ENCODE data around the gene TTLL5.

The TTLL5 gene

GRCh38 chr14:75926431-75927115 is 265.5 kb downstream of the TTLL5 start:
- DNase-seq = no peak

DNA sequence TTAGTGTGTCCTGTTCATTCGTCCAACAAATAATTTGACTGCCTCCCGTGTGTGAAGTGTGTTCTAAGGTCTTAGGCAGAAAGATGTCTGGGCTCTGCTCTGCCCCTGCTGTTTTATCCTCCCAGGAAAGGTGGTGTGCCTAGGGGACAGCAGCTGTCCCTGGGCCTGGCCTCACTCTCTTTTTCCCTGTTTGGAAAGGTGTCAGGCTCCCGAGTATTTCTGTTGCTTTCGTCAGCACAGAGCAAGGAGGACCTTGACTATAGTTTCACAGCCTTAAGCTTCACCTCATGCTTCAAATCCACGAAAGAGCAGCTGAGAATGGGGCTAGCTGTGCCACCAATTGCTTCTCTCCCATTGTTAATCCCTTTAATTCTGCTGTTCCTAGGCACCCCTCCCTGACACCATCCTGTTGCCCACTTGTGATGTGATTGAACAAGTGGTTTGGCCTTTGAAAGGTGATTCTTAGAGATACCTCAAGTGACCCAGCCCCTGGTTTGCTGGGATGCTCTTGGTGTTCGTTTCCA is 266.6 kb downstream of the TTLL5 start:
- DNase-seq = no peak

DNA sequence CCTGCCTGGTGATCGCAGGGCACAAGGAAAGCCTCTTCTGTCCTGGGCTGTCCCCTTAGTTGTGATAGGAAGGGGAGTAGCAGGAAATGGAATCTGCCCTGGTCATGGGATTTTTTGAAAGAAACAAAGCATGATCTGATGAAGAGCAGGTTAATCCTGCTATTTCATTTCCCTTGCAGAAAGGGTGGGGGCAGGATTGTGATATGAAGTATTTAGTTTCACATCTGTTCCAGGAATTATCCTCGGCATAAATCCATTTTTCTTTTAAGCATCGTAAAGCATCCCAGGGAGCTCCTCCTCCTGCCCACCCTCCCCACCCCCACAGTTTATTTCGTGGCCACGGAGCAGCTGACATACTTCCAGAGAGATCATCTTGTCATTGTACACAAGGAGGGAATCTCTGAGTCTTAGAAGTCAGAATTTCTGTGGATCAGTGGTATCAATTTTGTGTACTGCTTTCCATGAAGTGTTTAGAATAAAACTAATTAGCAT is 267.7 kb downstream of the TTLL5 start:
- DNase-seq = no peak

GRCh38 chr14:75933712-75934296 is 272.8 kb downstream of the TTLL5 start:
- DNase-seq = no peak

- DNase-seq = no peak
Measured at GRCh38 chr14:75934998-75935628, 274.1 kb downstream of the TTLL5 start.

DNA sequence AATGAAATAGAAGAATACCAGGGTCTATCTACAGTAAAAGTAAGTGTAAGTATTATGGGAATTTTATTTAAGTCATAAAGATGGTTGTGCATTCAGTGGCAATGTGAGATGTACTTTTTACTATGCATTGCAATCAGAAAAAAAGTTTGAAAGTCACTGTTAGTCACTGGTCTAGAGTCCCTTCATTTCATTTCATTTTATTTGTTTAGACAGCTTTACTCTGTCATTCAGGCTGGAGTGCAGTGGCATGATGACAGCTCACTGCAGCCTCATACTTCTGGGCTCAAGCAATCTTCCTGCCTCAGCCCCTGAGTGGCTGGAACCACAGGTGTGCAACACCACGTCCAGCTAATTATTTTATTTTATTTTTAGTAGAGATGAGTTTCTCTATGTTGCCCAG is 278.2 kb downstream of the TTLL5 start:
- no peak for DNase-seq

DNA sequence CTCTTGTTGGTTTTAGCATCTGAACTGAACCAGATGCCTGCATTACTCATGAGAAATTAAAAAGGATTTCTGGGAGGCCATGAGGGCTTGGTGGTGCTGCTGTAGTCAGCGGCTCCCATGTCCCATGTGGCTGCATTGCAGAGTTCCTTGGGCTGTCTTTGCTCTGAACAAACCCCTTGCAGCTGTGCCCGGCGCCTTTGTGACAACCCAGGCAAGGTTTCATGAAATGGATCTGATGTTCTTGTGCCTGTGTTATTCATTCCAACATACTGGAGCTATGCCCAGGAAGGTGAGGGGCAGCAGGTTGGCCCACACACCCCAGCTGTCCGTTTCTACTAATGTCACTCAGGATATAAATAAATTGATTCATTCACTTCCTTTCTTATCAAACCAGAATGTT is 280.0 kb downstream of the TTLL5 start:
- no peak for DNase-seq

- no peak for DNase-seq
Measured at GRCh38 chr14:75944607-75945241, 283.7 kb downstream of the TTLL5 start.

GRCh38 chr14:75946785-75947184 is 285.7 kb downstream of the TTLL5 start:
- no peak for DNase-seq

- no peak for DNase-seq
Measured at GRCh38 chr14:75952489-75952888, 291.4 kb downstream of the TTLL5 start.

DNA sequence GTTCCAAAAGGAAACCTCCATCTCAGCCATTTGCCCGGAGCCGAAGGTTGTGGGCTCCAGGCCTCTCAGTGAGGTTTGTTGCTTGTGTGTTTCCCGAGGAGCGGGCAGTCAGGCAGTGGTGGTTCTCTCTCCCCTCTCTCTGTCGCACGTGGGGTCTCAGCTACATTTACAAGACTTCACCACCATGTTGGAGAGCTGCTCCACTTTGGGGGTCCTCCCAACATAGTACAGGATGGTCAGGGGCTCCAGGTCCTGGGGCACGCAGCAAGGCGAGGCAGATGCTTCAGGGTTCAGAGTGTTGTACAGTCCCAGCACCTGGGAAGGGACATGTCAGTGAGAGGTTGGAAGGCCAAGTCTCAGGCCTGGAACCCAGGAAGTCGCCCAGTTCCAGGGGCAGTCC is 298.0 kb downstream of the TTLL5 start:
- DNase-seq = no peak

- DNase-seq = no peak
Measured at GRCh38 chr14:75960231-75960630, 299.2 kb downstream of the TTLL5 start.

- no peak for DNase-seq
Measured at GRCh38 chr14:75961662-75962061, 300.6 kb downstream of the TTLL5 start.

DNA sequence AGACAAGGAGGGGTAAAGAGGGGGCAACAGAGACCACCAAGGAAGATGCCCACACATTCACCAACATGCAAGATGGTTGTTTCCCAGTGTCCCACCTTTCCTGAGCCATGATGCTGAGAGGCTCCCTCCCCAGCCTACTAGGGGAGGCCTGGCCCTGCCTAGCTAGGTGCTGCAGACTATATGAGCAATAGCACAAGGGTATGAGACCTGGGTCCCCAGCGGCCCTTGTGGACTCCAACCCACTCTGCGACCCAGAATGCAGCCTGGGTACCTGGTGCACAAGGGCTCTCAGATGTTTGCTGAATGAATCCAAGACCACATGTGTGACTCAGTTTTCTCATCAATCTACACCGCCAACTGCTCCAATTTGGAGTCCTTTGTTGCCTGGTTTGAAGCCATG is 306.8 kb downstream of the TTLL5 start:
- no peak for DNase-seq

- DNase-seq = no peak
Measured at GRCh38 chr14:75968456-75968855, 307.4 kb downstream of the TTLL5 start.

GRCh38 chr14:75969126-75969525 is 308.1 kb downstream of the TTLL5 start:
- no peak for DNase-seq

DNA sequence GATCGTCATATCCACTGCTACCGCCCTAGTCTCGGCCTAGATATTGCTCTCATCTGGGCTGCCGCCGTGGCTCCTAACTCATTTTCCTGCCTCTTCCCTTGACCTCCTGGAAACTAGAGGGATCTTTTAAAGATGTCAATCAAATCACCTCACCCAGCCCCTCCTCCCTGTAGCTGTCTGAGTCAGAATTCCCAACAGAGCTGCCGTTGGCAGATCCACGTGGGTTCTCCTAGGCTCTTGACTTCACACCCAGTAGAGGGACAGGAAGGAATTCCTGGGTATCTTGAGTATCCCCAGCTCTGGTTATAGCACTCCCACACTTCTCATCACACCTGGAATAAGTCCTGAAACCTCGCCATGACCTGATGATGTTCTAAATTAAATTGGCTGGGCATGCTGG is 308.8 kb downstream of the TTLL5 start:
- no peak for DNase-seq

GRCh38 chr14:75970989-75971388 is 309.9 kb downstream of the TTLL5 start:
- no peak for DNase-seq

DNA sequence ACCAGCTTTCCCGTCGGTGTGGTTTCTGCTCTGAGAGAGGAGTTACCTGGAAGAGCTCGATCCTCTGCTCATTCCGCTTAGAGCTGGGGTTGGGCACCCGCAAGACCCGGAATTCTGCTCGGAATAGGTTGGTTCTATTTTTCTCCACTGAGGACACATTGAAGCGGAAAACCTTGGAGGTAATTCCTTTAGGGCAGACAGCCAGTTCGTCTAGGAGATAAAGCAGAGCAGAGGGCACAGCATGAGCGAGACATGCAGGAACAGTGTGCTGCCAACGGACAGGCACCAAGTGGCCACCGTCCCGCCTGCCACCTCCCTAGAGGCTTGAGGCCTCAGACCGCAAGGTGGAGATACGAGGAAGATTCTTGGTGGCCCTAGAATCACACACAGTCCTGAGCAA is 310.5 kb downstream of the TTLL5 start:
- no peak for DNase-seq

- DNase-seq = no peak
Measured at GRCh38 chr14:75972801-75973421, 311.9 kb downstream of the TTLL5 start.

DNA sequence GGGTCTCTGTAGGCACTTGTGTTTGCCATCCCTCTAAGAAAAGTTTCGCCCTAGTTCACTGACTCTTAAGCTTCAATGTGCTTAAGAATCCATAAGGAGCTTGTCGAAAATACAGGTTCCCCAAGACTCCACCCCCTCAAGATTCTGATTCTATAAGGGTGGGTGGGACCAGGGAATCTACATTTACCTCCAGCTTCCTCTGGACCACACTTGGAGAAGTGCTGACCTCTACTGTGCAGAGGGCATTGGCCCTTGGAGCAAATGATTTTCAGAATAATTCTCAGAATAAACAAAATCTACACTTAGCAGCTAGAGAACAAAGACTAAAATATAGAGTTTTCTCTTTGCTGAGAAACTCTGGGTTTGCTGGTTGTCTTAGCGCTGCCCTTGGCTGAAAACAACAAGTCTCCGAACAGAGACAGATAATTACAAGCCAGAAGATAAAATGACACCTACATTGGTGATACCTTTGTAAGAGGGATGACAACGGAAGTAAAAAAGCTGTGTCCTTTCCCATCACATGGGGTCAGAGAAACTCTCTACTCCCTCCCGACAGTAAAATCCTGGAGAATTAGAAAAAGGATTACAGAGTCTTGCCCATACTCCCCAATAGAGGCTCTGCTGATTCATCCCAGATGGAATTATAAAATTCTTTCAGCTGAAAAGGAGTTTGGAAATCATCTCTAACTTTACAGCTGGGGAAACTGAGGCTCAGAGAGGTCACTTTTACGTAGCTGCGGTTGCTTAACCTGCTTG is 316.0 kb downstream of the TTLL5 start:
- DNase-seq = no peak

- DNase-seq = no peak
Measured at GRCh38 chr14:75977582-75977943, 316.5 kb downstream of the TTLL5 start.

Data from KG1 (cell line).